ENCODE measurements around the gene EXOSC5. TPM values are rescaled to one million over a fixed set of nuclear protein-coding genes. Genes with fewer than 3 reads are reported as not detected.

EXOSC5 gene
- total RNA-seq, 4 donors from 2014 or later = 28.6 to 34.5 (median 28.9) TPM

DNA sequence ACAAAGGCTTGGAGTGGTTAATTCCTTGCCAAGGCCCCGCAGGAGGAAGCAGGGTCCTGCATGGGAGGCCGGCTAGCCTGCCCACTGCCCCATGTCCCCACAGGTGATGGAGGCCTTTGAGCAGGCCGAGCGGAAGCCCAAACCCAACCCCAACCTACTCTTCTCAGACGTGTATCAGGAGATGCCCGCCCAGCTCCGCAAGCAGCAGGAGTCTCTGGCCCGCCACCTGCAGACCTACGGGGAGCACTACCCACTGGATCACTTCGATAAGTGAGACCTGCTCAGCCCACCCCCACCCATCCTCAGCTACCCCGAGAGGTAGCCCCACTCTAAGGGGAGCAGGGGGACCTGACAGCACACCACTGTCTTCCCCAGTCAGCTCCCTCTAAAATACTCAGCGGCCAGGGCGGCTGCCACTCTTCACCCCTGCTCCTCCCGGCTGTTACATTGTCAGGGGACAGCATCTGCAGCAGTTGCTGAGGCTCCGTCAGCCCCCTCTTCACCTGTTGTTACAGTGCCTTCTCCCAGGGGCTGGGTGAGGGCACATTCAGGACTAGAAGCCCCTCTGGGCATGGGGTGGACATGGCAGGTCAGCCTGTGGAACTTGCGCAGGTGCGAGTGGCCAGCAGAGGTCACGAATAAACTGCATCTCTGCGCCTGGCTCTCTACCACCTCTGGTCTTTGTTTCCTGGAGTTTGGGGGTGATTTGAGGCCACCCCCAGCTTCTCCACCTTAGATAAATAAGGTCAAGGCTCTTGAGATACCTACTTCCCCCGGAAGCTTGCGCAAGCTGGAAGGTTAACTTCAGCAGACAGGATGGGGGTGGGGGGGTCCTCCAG is 27.4 kb upstream of the EXOSC5 start:
- intact Hi-C loops (cut with DNase I; ENCODE audit: low total_unique reads) = no loop called here
- DNase-seq (ENCODE audit: low spot score in 2 of 2) = no peak
- no peak overlapping the region for H3K4me3 ChIP-seq (ENCODE audit: low read depth, poor library complexity, severe bottlenecking)
- TF ChIP-seq POLR2A (IDR thresholded peaks at IDR 0.05) = no peak
- TF ChIP-seq, protein P1, sequence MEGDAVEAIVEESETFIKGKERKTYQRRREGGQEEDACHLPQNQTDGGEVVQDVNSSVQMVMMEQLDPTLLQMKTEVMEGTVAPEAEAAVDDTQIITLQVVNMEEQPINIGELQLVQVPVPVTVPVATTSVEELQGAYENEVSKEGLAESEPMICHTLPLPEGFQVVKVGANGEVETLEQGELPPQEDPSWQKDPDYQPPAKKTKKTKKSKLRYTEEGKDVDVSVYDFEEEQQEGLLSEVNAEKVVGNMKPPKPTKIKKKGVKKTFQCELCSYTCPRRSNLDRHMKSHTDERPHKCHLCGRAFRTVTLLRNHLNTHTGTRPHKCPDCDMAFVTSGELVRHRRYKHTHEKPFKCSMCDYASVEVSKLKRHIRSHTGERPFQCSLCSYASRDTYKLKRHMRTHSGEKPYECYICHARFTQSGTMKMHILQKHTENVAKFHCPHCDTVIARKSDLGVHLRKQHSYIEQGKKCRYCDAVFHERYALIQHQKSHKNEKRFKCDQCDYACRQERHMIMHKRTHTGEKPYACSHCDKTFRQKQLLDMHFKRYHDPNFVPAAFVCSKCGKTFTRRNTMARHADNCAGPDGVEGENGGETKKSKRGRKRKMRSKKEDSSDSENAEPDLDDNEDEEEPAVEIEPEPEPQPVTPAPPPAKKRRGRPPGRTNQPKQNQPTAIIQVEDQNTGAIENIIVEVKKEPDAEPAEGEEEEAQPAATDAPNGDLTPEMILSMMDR (IDR thresholded peaks at IDR 0.05) = no peak
- 85 to 86% methylated on average over 21 of the region's 21 CpGs for WGBS, 2 donors

DNA sequence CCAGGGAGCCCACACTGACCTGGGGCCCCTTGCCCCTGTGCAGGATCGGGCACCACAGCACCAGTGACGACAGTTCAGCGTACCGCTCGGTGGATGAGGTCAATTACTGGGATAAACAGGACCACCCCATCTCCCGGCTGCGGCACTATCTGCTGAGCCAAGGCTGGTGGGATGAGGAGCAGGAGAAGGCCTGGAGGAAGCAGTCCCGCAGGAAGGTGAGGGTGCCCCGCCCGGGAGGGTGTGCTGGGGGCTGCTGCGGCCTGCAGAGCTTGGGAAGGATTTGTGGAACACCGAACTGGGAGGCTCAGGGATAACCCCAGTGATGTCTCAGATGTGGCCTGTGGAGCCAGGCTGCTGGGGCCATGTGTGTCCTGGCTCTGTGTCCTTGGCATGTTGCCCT is 25.8 kb upstream of the EXOSC5 start:
- intact Hi-C loops (cut with DNase I; ENCODE audit: low total_unique reads) = no loop called here
- 94 to 95% methylated on average over 12 of the region's 12 CpGs for WGBS, 2 donors
- TF ChIP-seq, protein P1 (IDR thresholded peaks at IDR 0.05) = no peak
- no peak for TF ChIP-seq POLR2A (IDR thresholded peaks at IDR 0.05)
- no peak overlapping the region for H3K4me3 ChIP-seq (ENCODE audit: low read depth, poor library complexity, severe bottlenecking)
- DNase-seq (ENCODE audit: low spot score in 2 of 2) = no peak

DNA sequence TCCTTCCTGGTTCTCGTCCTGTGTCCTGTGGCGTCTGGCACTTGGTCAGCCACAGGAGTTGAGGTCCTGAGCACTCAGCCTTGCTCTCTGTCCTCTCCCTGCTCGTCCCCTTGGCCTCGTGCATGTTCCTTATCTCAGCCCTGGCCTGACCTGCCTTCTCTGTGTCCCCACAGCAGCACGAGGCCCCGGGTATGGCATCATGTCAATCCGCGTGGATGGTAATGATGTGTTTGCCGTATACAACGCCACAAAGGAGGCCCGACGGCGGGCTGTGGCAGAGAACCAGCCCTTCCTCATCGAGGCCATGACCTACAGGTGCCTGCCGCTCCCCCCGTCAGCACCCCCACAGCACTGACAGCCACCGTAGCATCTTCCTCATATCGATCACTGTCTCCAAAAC is 25.3 kb upstream of the EXOSC5 start:
- H3K4me3 ChIP-seq (ENCODE audit: low read depth, poor library complexity, severe bottlenecking) = no peak overlapping the region
- TF ChIP-seq, protein P1 (IDR thresholded peaks at IDR 0.05) = no peak
- TF ChIP-seq POLR2A (IDR thresholded peaks at IDR 0.05) = no peak
- DNase-seq (ENCODE audit: low spot score in 2 of 2) = no peak
- intact Hi-C loops (cut with DNase I; ENCODE audit: low total_unique reads) = no loop called here
- 84 to 89% methylated on average over 18 of the region's 18 CpGs for WGBS, 2 donors

DNA sequence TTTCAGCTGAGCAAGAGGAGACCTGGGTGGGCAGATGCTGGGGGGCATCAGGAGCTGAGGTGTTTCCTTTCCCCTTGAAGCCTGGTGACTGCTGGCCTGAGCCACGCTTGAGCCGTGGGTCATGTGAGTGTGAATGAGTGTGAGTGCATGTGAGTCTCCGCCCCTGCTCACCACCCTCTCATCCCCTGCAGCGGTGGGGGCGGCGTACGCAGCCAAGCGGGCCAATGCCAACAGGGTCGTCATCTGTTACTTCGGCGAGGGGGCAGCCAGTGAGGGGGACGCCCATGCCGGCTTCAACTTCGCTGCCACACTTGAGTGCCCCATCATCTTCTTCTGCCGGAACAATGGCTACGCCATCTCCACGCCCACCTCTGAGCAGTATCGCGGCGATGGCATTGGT is 24.8 kb upstream of the EXOSC5 start:
- intact Hi-C loops (cut with DNase I; ENCODE audit: low total_unique reads) = no loop called here
- H3K4me3 ChIP-seq (ENCODE audit: low read depth, poor library complexity, severe bottlenecking) = no peak overlapping the region
- WGBS, 2 donors = 91 to 93% methylated on average over 20 of the region's 20 CpGs
- DNase-seq (ENCODE audit: low spot score in 2 of 2) = no peak
- TF ChIP-seq, protein P1 (IDR thresholded peaks at IDR 0.05) = no peak
- no peak for TF ChIP-seq POLR2A (IDR thresholded peaks at IDR 0.05)

DNA sequence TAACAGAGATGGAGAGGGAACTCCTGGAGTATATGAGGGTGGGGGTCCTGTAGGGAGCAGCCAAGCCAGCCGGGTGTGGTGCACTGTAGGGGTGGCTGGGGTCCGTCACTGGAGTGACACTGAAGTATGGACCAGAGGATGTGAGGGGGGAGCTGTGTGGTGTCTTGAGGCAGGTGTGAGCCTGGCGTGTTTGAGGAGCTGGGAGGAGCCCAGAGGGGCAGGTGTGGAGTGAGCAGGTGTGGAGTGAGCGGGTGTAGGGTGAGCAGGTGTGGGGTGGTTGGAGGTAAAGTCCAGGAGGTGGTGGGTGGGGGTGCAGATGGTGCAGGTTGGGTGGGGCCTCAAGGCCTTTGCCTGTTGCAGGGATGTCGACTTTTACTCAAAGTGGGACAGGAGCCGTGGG is 24.2 kb upstream of the EXOSC5 start:
- TF ChIP-seq, protein P1 (IDR thresholded peaks at IDR 0.05) = no peak
- no peak for DNase-seq (ENCODE audit: low spot score in 2 of 2)
- 78 to 83% methylated on average over 6 of the region's 6 CpGs for WGBS, 2 donors
- intact Hi-C loops (cut with DNase I; ENCODE audit: low total_unique reads) = no loop called here
- no peak overlapping the region for H3K4me3 ChIP-seq (ENCODE audit: low read depth, poor library complexity, severe bottlenecking)
